H1 (cell line): ENCODE results near the gene LRRC56. TPM values are rescaled to one million over a fixed set of nuclear protein-coding genes. Genes with fewer than 3 reads are reported as not detected.

Experiments used
- EGR1 ChIP-seq: IDR thresholded peaks from 2 replicates; pipeline ENCODE4 v1.6.1; 2011; ENCODE audit warnings: low read depth, low read length, borderline replicate concordance
- FOSL1 ChIP-seq: IDR thresholded peaks from 2 replicates; pipeline ENCODE4 v1.6.1; 2011; ENCODE audit warnings: mild to moderate bottlenecking, low read depth, low read length, moderate library complexity; ENCODE audit not compliant: insufficient read depth
- RFX5 ChIP-seq: IDR thresholded peaks from 2 replicates; pipeline ENCODE4 v1.6.1; 2011; ENCODE audit warnings: low read depth, low read length, improper control_type of control experiment, borderline replicate concordance
- SAP30 ChIP-seq: fragments of 300-600 bp; sonication (generic); IDR thresholded peaks from 2 replicates; pipeline ENCODE4 v1.7.1; 2012; ENCODE audit warnings: low read length, moderate library complexity, mild to moderate bottlenecking, inconsistent platforms; ENCODE audit not compliant: insufficient read depth, insufficient replicate concordance
- SP2 ChIP-seq: IDR thresholded peaks from 2 replicates; pipeline ENCODE4 v1.6.1; 2012; ENCODE audit warnings: mild to moderate bottlenecking, low read length, inconsistent platforms
- microRNA counts: library from miRNA; unstranded; fragments of <30 nt; microRNA quantifications from one replicate; lab custom pipeline; 2015
- microRNA-seq, 2 experiments: library from miRNA; unstranded; fragments of <30 nt; microRNA quantifications; one replicate each; pipeline versions ENCODE4 to v1.2.0, GENCODE V29; 2016 to 2020; ENCODE audit warnings: borderline microRNAs expressed in 2 of 2, borderline number of aligned reads in 2 of 2, borderline replicate concordance in 1 of 2
- polyA plus RNA-seq, 7 experiments: library from polyadenylated mRNA; depleted of rRNA in 3 of 7; stranded (reverse) in 5 of 7; unstranded in 2 of 7; fragments of >200 nt in 5 of 7; fragments of 200-250 nt in 2 of 7; gene quantifications; 1 replicate in 5 of 7; 2 replicates in 1 of 7; 4 replicates in 1 of 7; pipeline versions ENCODE4 v1.2.1 to v1.2.3, GENCODE V29; 2011 to 2013; ENCODE audit warnings: missing spikeins in 2 of 7, mixed read lengths in 2 of 7
- small RNA-seq: library from polyadenylated mRNA; stranded (forward); fragments of <200 nt; extraction: miRNeasy Mini kit (QIAGEN cat#:217004); gene quantifications from one replicate; pipeline ENCODE3, GENCODE V24; 2013; ENCODE audit not compliant: insufficient read depth
- total RNA-seq: library from RNA; stranded (reverse); fragmentation: NEBNext Ultra II Directional; extraction: Animal tissue kit (Norgen Biotek cat#: 25700); gene quantifications from 2 replicates; pipeline ENCODE4 v1.2.1, GENCODE V29; 2021

LRRC56 gene
- total and polyA plus RNA-seq, 2 of the 8 experiments (the other 6 are each of a cell fraction or from before 2014, with no cell fraction given): 0.94 to 1.9 TPM

DNA sequence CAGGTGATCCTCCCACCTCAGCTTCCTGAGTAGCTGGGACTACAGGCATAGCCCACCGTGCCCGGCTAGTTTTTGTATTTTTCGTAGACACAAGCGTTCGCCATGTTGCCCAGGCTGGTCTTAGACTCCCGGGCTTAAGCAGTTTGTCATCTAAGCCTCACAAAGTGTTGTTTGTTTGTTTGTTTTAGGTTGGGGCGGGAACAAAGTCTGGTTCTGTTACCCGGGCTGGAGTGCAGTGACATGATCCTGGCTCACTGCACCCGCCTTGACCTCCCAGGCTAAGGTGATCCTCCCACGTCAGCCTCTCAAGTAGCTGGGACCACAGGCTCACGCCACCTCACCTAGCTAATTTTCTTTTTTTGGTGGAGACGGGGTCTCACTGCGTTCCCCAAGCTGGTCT is 65.8 kb downstream of the LRRC56 start (continued):
- TF ChIP-seq SAP30 (no peak), SP2 (no peak), FOSL1 (no peak), RFX5 (no peak), EGR1 (no peak)

MicroRNAs encoded within 50 kb of the gene (microRNA counts, 767-probe panel; counts per million panel counts)
- microRNA hsa-miR-210 (lab: Ali Mortazavi, UCI): 879 counts per million, percentile 95 among the panel's probes with 10 or more counts

Small RNA genes lying within 50 kb of the gene (microRNA-seq; reads per million reads assigned to microRNA genes)
- gene MIR210: 37.8 to 71.5 reads per million in 2 experiments

Small RNA genes lying within 50 kb of the gene (small RNA-seq; reads per million reads assigned to genes)
- gene MIR210: 233 reads per million, percentile 98 among the genes with 10 or more reads in this experiment

Other genes starting within 250 kb of the LRRC56 start
- 52.9 and 60.7 TPM in 2 replicates for gene PGGHG, start 248.4 kb upstream of the LRRC56 start, total RNA-seq
- 34.8 and 61.4 TPM in 2 replicates for gene PGGHG, start 248.4 kb upstream of the LRRC56 start, polyA plus RNA-seq (2011; rRNA removed)
- not detected in 2 replicates for gene IFITM5, start 238.0 kb upstream of the LRRC56 start, total RNA-seq
- gene IFITM5, start 238.0 kb upstream of the LRRC56 start, polyA plus RNA-seq (2011; rRNA removed): 0.50 TPM in 1 of 2 replicates, not detected in the other
- 363 and 399 TPM in 2 replicates for gene IFITM2, start 229.7 kb upstream of the LRRC56 start, total RNA-seq
- gene IFITM2, start 229.7 kb upstream of the LRRC56 start, polyA plus RNA-seq (2011; rRNA removed): 764 and 902 TPM in 2 replicates
- 394 and 417 TPM in 2 replicates for gene IFITM1, start 223.5 kb upstream of the LRRC56 start, total RNA-seq
- 1,464 and 1,887 TPM in 2 replicates for gene IFITM1, start 223.5 kb upstream of the LRRC56 start, polyA plus RNA-seq (2011; rRNA removed)
- 230 and 238 TPM in 2 replicates for gene IFITM3, start 216.7 kb upstream of the LRRC56 start, total RNA-seq
- gene IFITM3, start 216.7 kb upstream of the LRRC56 start, polyA plus RNA-seq (2011; rRNA removed): 666 and 779 TPM in 2 replicates
- 76.3 and 89.0 TPM in 2 replicates for gene B4GALNT4, start 168.0 kb upstream of the LRRC56 start, total RNA-seq
- 40.9 and 69.4 TPM in 2 replicates for gene B4GALNT4, start 168.0 kb upstream of the LRRC56 start, polyA plus RNA-seq (2011; rRNA removed)
- 28.5 and 28.7 TPM in 2 replicates for gene PKP3, start 143.3 kb upstream of the LRRC56 start, total RNA-seq
- 16.7 and 28.0 TPM in 2 replicates for gene PKP3, start 143.3 kb upstream of the LRRC56 start, polyA plus RNA-seq (2011; rRNA removed)
- 66.3 and 68.9 TPM in 2 replicates for gene SIGIRR, start 122.5 kb upstream of the LRRC56 start, total RNA-seq
- 55.2 and 94.2 TPM in 2 replicates for gene SIGIRR, start 122.5 kb upstream of the LRRC56 start, polyA plus RNA-seq (2011; rRNA removed)
- gene ANO9, start 95.5 kb upstream of the LRRC56 start, total RNA-seq: 18.0 and 20.0 TPM in 2 replicates
- gene ANO9, start 95.5 kb upstream of the LRRC56 start, polyA plus RNA-seq (2011; rRNA removed): 20.7 and 24.6 TPM in 2 replicates
- 48.7 and 52.4 TPM in 2 replicates for gene PTDSS2, start 87.2 kb upstream of the LRRC56 start, total RNA-seq
- gene PTDSS2, start 87.2 kb upstream of the LRRC56 start, polyA plus RNA-seq (2011; rRNA removed): 68.2 and 108 TPM in 2 replicates
- 49.8 and 53.4 TPM in 2 replicates for gene RNH1, start 30.3 kb upstream of the LRRC56 start, total RNA-seq
- gene RNH1, start 30.3 kb upstream of the LRRC56 start, polyA plus RNA-seq (2011; rRNA removed): 48.7 and 86.4 TPM in 2 replicates
- gene HRAS, start 2.0 kb upstream of the LRRC56 start, total RNA-seq: 54.7 and 60.9 TPM in 2 replicates
- gene HRAS, start 2.0 kb upstream of the LRRC56 start, polyA plus RNA-seq (2011; rRNA removed): 44.3 and 63.4 TPM in 2 replicates
- 2.6 and 3.1 TPM in 2 replicates for gene LMNTD2, start 23.2 kb downstream of the LRRC56 start, total RNA-seq
- 1.6 and 3.6 TPM in 2 replicates for gene LMNTD2, start 23.2 kb downstream of the LRRC56 start, polyA plus RNA-seq (2011; rRNA removed)
- gene RASSF7, start 23.4 kb downstream of the LRRC56 start, total RNA-seq: 20.6 and 22.3 TPM in 2 replicates
- 43.9 and 60.6 TPM in 2 replicates for gene RASSF7, start 23.4 kb downstream of the LRRC56 start, polyA plus RNA-seq (2011; rRNA removed)
- gene PHRF1, start 38.9 kb downstream of the LRRC56 start, total RNA-seq: 37.3 and 39.8 TPM in 2 replicates
- 13.4 and 21.8 TPM in 2 replicates for gene PHRF1, start 38.9 kb downstream of the LRRC56 start, polyA plus RNA-seq (2011; rRNA removed)
- 9.4 and 9.6 TPM in 2 replicates for gene IRF7, start 78.4 kb downstream of the LRRC56 start, total RNA-seq
- gene IRF7, start 78.4 kb downstream of the LRRC56 start, polyA plus RNA-seq (2011; rRNA removed): 9.1 and 12.8 TPM in 2 replicates
- 0.11 TPM in 1 of 2 replicates, not detected in the other for gene CDHR5, start 87.4 kb downstream of the LRRC56 start, total RNA-seq
- gene CDHR5, start 87.4 kb downstream of the LRRC56 start, polyA plus RNA-seq (2011; rRNA removed): 0.02 TPM in 1 of 2 replicates, not detected in the other
- 2.0 and 2.2 TPM in 2 replicates for gene SCT, start 89.7 kb downstream of the LRRC56 start, total RNA-seq
- gene SCT, start 89.7 kb downstream of the LRRC56 start, polyA plus RNA-seq (2011; rRNA removed): 1.7 and 3.7 TPM in 2 replicates
- gene DRD4, start 99.7 kb downstream of the LRRC56 start, total RNA-seq: 3.3 and 3.4 TPM in 2 replicates
- 4.9 and 9.7 TPM in 2 replicates for gene DRD4, start 99.7 kb downstream of the LRRC56 start, polyA plus RNA-seq (2011; rRNA removed)
- gene DEAF1, start 157.7 kb downstream of the LRRC56 start, total RNA-seq: 53.7 and 58.4 TPM in 2 replicates
- 47.3 and 64.7 TPM in 2 replicates for gene DEAF1, start 157.7 kb downstream of the LRRC56 start, polyA plus RNA-seq (2011; rRNA removed)
- 7.3 and 8.0 TPM in 2 replicates for gene TMEM80, start 158.3 kb downstream of the LRRC56 start, total RNA-seq
- 16.3 and 21.4 TPM in 2 replicates for gene TMEM80, start 158.3 kb downstream of the LRRC56 start, polyA plus RNA-seq (2011; rRNA removed)
- gene EPS8L2, start 168.7 kb downstream of the LRRC56 start, total RNA-seq: 38.5 and 44.3 TPM in 2 replicates
- gene EPS8L2, start 168.7 kb downstream of the LRRC56 start, polyA plus RNA-seq (2011; rRNA removed): 57.0 and 65.3 TPM in 2 replicates
- gene TALDO1, start 209.9 kb downstream of the LRRC56 start, total RNA-seq: 302 and 308 TPM in 2 replicates
- 265 and 293 TPM in 2 replicates for gene TALDO1, start 209.9 kb downstream of the LRRC56 start, polyA plus RNA-seq (2011; rRNA removed)
- gene GATD1, start 240.0 kb downstream of the LRRC56 start, total RNA-seq: 47.5 and 54.9 TPM in 2 replicates
- 54.8 and 101 TPM in 2 replicates for gene GATD1, start 240.0 kb downstream of the LRRC56 start, polyA plus RNA-seq (2011; rRNA removed)